HepG2 (cell line): Measurements from ENCODE around the gene ABCC2. TPM values are rescaled to one million over a fixed set of nuclear protein-coding genes. Genes with fewer than 3 reads are reported as not detected.

Experiments used
- ATAC-seq: fragments of 200-7000 bp; cut with Tn5 transposase; 3 replicates; pipeline ENCODE4 v1.9.1; 2020; ENCODE audit warnings: mild to moderate bottlenecking, moderate library complexity
- BruUV-seq: library from RNA; stranded (reverse); fragments of 400-500 nt; replicated peaks from 2 replicates; lab custom pipeline; 2021; lab: Mats Ljungman, UMichigan
- CTCF ChIA-PET: fragments of 300-600 bp; formaldehyde crosslinking; extraction: SDS; loops from one replicate; lab custom pipeline; 2021; ENCODE audit warnings: low total read pairs, inconsistent platforms, low intra/inter-chr PET ratio; lab: Yijun Ruan, JAX
- POLR2A ChIA-PET: fragments of 350-600 bp; sonication (Branson Sonifier 250); formaldehyde crosslinking; loops from one replicate; lab custom pipeline; 2020; ENCODE audit warnings: antibody characterized with exemption, inconsistent platforms; lab: Yijun Ruan, JAX
- DNase-seq: peaks from one replicate; pipeline ENCODE4 v3.0.0-alpha.2; 2015; ENCODE audit warnings: low spot score
- FAIRE-seq: peaks from 3 replicates; lab custom pipeline; 2011; peaks lifted over from hg19 to GRCh38; lab: Jason Lieb, UNC
- H2AFZ ChIP-seq: one replicate; pipeline ENCODE4 v1.6.1; 2011; ENCODE audit warnings: low read length, inconsistent platforms
- H3K27ac ChIP-seq: fragments of 300-600 bp; 3 replicates; pipeline ENCODE4 v1.8.0; 2011; ENCODE audit warnings: mixed run types, mild to moderate bottlenecking, mixed read lengths, low read length, inconsistent platforms; ENCODE audit not compliant: insufficient read depth; ENCODE audit errors: extremely low read length
- H3K27me3 ChIP-seq, 2 experiments: fragments of 200-600 bp in 1 of 2; 2 replicates in 1 of 2; 3 replicates in 1 of 2; pipeline versions ENCODE4 v1.6.0 to v1.8.0; 2011; ENCODE audit warnings: low read length in 2 of 2, mild to moderate bottlenecking in 2 of 2, moderate library complexity in 2 of 2, inconsistent platforms in 1 of 2; ENCODE audit not compliant: insufficient read depth in 2 of 2, control insufficient read depth in 1 of 2
- H3K36me3 ChIP-seq, 2 experiments: fragments of 200-600 bp in 1 of 2; replicated peaks in 1 of 2; 2 replicates in 1 of 2; 3 replicates in 1 of 2; pipeline versions ENCODE4 v1.5.1 to v1.8.0; 2011; ENCODE audit warnings: low read length in 2 of 2, inconsistent platforms in 1 of 2; ENCODE audit not compliant: insufficient read depth in 2 of 2, control insufficient read depth in 1 of 2
- H3K4me1 ChIP-seq: 2 replicates; pipeline ENCODE4 v1.5.1; 2012; ENCODE audit warnings: low read length, inconsistent platforms; ENCODE audit not compliant: insufficient read depth
- H3K4me2 ChIP-seq: 2 replicates; pipeline ENCODE4 v1.6.0; 2011; ENCODE audit warnings: low read depth, low read length, inconsistent platforms
- H3K4me3 ChIP-seq, 3 experiments: fragments of 200-600 bp in 1 of 3; sonication (generic), shearing (Covaris generic) in 1 of 3; replicated peaks in 1 of 3; 2 replicates each; pipeline ENCODE4 v1.5.1; 2011 to 2016; ENCODE audit warnings: low read length in 3 of 3, inconsistent platforms in 2 of 3, low read depth in 2 of 3, mild to moderate bottlenecking in 2 of 3, control low read depth in 1 of 3, mixed read lengths in 1 of 3; ENCODE audit not compliant: insufficient read depth in 1 of 3
- H3K79me2 ChIP-seq: one replicate; pipeline ENCODE4 v1.6.1; 2011; ENCODE audit warnings: low read length, inconsistent platforms; ENCODE audit not compliant: insufficient read depth
- H3K9ac ChIP-seq: 2 replicates; pipeline ENCODE4 v1.6.0; 2011; ENCODE audit warnings: mild to moderate bottlenecking, low read depth, low read length, inconsistent platforms; ENCODE audit not compliant: insufficient read depth
- H3K9me3 ChIP-seq: 2 replicates; pipeline ENCODE4 v1.5.1; 2012; ENCODE audit warnings: mild to moderate bottlenecking, low read length
- H4K20me1 ChIP-seq: 2 replicates; pipeline ENCODE4 v1.6.0; 2011; ENCODE audit warnings: inconsistent platforms, mild to moderate bottlenecking, low read length, moderate library complexity; ENCODE audit not compliant: insufficient read depth
- AGO2 ChIP-seq: fragments of 200-400 bp; formaldehyde crosslinking; optimal IDR thresholded peaks from 2 replicates; pipeline ENCODE3; 2017; ENCODE audit warnings: mild to moderate bottlenecking, low read depth, low read length, moderate library complexity
- MTA1 ChIP-seq: sonication (generic); formaldehyde crosslinking; IDR thresholded peaks from 2 replicates; pipeline ENCODE4 v1.4.0; 2020; ENCODE audit warnings: missing genetic modification reagents, mild to moderate bottlenecking, borderline replicate concordance
- NONO ChIP-seq, 2 experiments: fragments of 450-650 bp in 1 of 2; sonication (generic) in 1 of 2; formaldehyde crosslinking in 1 of 2; IDR thresholded peaks in 1 of 2; conservative IDR thresholded peaks in 1 of 2; 2 replicates each; pipeline versions ENCODE4 v1.6.1 to v1.8.0; 2017 to 2022; ENCODE audit warnings: mild to moderate bottlenecking in 1 of 2, missing genetic modification reagents in 1 of 2, moderate library complexity in 1 of 2
- PITX1 ChIP-seq: sonication (generic); formaldehyde crosslinking; IDR thresholded peaks from 2 replicates; pipeline ENCODE4 v1.5.1; 2020; ENCODE audit warnings: mild to moderate bottlenecking, missing genetic modification reagents
- POLR2AphosphoS2 ChIP-seq: IDR thresholded peaks from 2 replicates; pipeline ENCODE4 v1.6.1; 2011; ENCODE audit warnings: low read depth, low read length, improper control_type of control experiment
- POLR2G ChIP-seq: fragments of 200-400 bp; formaldehyde crosslinking; IDR thresholded peaks from 2 replicates; pipeline ENCODE4 v1.6.1; 2018; ENCODE audit warnings: mild to moderate bottlenecking, low read depth, low read length, moderate library complexity
- RBFOX2 ChIP-seq: fragments of 200-400 bp; formaldehyde crosslinking; IDR thresholded peaks from 2 replicates; pipeline ENCODE4 v1.6.1; 2017; ENCODE audit warnings: low read depth, mild to moderate bottlenecking, low read length
- RBM22 ChIP-seq: fragments of 200-400 bp; formaldehyde crosslinking; optimal IDR thresholded peaks from 2 replicates; pipeline ENCODE3; 2017; ENCODE audit warnings: mild to moderate bottlenecking, low read length, moderate library complexity
- SAP130 ChIP-seq: IDR thresholded peaks from 2 replicates; pipeline ENCODE4 v1.6.1; 2016; ENCODE audit warnings: low read depth
- ZBTB25 ChIP-seq: IDR thresholded peaks from 2 replicates; pipeline ENCODE4 v1.6.1; 2018; ENCODE audit warnings: missing genetic modification reagents
- ZNF530 ChIP-seq: sonication (generic); formaldehyde crosslinking; IDR thresholded peaks from 2 replicates; pipeline ENCODE4 v1.5.0; 2020; ENCODE audit warnings: low read depth, mild to moderate bottlenecking, missing genetic modification reagents
- WGBS: methylation state at CpG from one replicate; pipeline ENCODE4 v1.1.6; 2017; ENCODE audit warnings: low lambda C conversion rate; 5-methylcytosine and 5-hydroxymethylcytosine counted together
- in situ Hi-C: cut with HindIII; loops from 2 replicates; pipeline ENCODE4 v1.10.0; 2017; ENCODE audit warnings: low pct_unique_long_range_greater_than_20kb; ENCODE audit not compliant: extremely low pct_ligation_motif_present
- intact Hi-C: fragments of 100-400 bp; cut with micrococcal nuclease; formaldehyde crosslinking; loops from one replicate; pipeline ENCODE4 v1.10.0; 2022; ENCODE audit not compliant: unreplicated experiment
- polyA plus RNA-seq, 8 experiments: library from polyadenylated mRNA; depleted of rRNA in 3 of 8; stranded (reverse) in 7 of 8; unstranded in 1 of 8; fragments of >200 nt; fragmentation: Illumina TruSeq in 4 of 8; extraction: Trizol in 4 of 8; gene quantifications; 2 replicates each; pipeline versions ENCODE4 v1.2.1 to v1.2.3, GENCODE V29; 2011 to 2016; ENCODE audit warnings: low read depth in 4 of 8, missing spikeins in 1 of 8, mixed read lengths in 1 of 8; ENCODE audit not compliant: insufficient read depth in 1 of 8
- total RNA-seq, 5 experiments: library from RNA; depleted of rRNA; stranded (reverse); fragments of >200 nt; fragmentation: Illumina TruSeq; extraction: Trizol; gene quantifications; 2 replicates each; pipeline ENCODE4 v1.2.3, GENCODE V29; 2016; ENCODE audit warnings: low read depth in 1 of 5
- TF ChIP-seq, protein P1 (sequence below): sonication (generic); formaldehyde crosslinking; IDR thresholded peaks from 2 replicates; pipeline ENCODE4 v1.5.0; 2020; ENCODE audit warnings: missing genetic modification reagents

ABCC2 gene
- total and polyA plus RNA-seq, 2 of the 13 experiments (the other 11 are each of a cell fraction or from before 2014, with no cell fraction given): 181 to 497 TPM

DNA sequence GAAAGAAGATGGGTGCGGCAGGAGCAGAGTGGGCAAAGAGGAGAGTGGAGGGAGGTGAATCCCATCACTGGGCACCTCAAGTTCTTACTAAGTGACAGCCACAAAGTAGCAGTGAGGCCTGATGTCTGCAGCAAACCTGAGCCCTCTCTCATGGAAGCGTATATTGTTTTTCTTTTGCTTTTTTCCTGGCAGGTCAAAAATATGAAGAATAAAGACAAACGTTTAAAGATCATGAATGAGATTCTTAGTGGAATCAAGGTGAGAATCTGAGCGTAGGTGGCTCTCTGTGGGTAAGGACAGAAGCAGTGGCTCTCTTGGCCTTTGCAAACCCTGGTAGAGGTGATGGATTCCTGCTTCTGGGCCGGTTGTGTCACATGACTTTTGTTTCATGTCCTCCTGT lies 22.8 kb downstream of the ABCC2 start:
- TF ChIP-seq, protein P1, sequence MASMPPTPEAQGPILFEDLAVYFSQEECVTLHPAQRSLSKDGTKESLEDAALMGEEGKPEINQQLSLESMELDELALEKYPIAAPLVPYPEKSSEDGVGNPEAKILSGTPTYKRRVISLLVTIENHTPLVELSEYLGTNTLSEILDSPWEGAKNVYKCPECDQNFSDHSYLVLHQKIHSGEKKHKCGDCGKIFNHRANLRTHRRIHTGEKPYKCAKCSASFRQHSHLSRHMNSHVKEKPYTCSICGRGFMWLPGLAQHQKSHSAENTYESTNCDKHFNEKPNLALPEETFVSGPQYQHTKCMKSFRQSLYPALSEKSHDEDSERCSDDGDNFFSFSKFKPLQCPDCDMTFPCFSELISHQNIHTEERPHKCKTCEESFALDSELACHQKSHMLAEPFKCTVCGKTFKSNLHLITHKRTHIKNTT (CRISPR knock-in tag): no peak
- TF ChIP-seq ZNF530 (CRISPR knock-in tag) (no peak), POLR2G (peak; percentile 39; the same call in 1 of the 2 replicates), RBFOX2 (peak; percentile 53; the same call in 1 of the 2 replicates), MTA1 (no peak), POLR2AphosphoS2 (0 out of 2 replicates have a peak, but pooled peaks have one; percentile 58), RBM22 (peak; percentile 34), PITX1 (CRISPR knock-in tag) (no peak), NONO (IDR thresholded peaks at IDR 0.05) (no peak), NONO (CRISPR knock-in tag; conservative IDR thresholded peaks at IDR 0.05) (no peak), ZBTB25 (no peak), SAP130 (CRISPR knock-in tag) (no peak), AGO2 (peak; percentile 58)
- Histone ChIP-seq H3K27ac (no peak overlapping the region), H3K4me2 (no peak overlapping the region), H3K4me3 (no peak overlapping the region), H3K9me3 (no peaks in the 10 kb centered on the region), H3K4me1 (no peaks in the 10 kb centered on the region), H3K27me3 (no peaks in the 10 kb centered on the region), H3K79me2 (no peaks in the 10 kb centered on the region), H3K36me3 (peaks cover 54 to 97% of the 10 kb centered on the region in 2 experiments), H2AFZ (no peak overlapping the region), H4K20me1 (no peaks in the 10 kb centered on the region; the same call in 1 of the 2 replicates), H3K9ac (no peak overlapping the region)
- WGBS: 95% methylated on average over 5 of the region's 5 CpGs
- DNase-seq (no peak), FAIRE-seq (no peak), ATAC-seq (no peak)
- POLR2A ChIA-PET: interaction anchor here (1.2 kb wide), 2 partner anchors 23 to 73 kb away, joined by 3 to 4 read pairs; partner anchors contain the start of genes ABCC2, COX15 and CUTC
- BruUV-seq: no TSS peak
- CTCF ChIA-PET: no interaction called here
- in situ Hi-C loops: no loop called here
- intact Hi-C loops: no loop called here
